Ovary (tissue), 3 donors: ENCODE results near the gene NGDN.

Source experiments
- EP300 ChIP-seq: sonication (generic); formaldehyde crosslinking; IDR thresholded peaks from one replicate; pipeline ENCODE4 v1.6.1; 2017; ENCODE audit warnings: antibody characterized with exemption
- POLR2A ChIP-seq: fragments of 450-650 bp; IDR thresholded peaks from one replicate; pipeline ENCODE4 v1.6.1; 2017; ENCODE audit warnings: antibody characterized with exemption, mild to moderate bottlenecking, moderate library complexity
- TF ChIP-seq, protein P1 (sequence below), 3 donors: fragments of 450-650 bp in 2 of 3; fragments of 200-600 bp in 1 of 3; IDR thresholded peaks; one replicate each; pipeline versions ENCODE4 v1.5.1 to v1.8.0; 2016 to 2022; ENCODE audit warnings: antibody characterized with exemption in 3 of 3, mild to moderate bottlenecking in 1 of 3
- donor health status: DM: no; HTN: no; CAD: no.

DNA sequence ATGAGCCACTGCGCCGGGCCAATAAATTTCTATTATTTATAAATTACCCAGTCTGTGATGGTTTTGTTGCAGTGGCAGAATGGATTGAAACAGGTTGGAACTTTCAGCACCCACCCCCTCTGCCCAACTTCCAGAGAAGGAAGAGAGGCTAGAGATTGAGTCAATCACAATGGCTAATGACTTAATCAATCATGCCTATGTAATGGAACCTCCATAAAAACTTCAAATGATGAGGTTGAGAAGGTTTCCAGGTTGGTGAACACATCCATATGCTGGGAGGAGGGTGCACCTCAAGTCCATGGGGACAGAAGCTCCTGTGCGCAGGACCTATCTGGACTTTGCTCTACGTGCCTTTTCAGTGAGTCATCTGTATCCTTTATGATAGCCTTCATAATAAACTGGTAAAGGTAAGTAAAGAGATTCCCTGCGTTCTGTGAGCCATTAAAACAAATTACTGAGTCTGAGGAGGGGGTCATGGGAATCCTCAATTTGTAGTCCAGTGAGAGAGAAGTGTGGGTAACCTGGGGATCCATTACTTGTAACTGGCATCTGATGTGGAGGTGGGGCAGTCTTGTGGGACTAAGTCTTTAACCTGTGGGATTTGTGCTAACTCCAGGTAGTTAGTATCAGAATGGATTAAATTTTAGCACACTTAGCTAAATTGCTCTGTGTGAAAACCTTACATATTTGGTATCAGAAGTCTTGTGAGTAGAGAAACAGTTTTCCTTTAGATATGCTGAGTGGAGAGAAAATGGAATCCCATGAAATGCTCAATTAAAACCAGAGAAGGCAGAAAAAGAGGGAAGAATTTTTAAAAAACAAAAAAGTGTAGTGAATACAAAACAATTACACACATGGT, 11.7 kb upstream of the NGDN start:
- TF ChIP-seq, protein P1, sequence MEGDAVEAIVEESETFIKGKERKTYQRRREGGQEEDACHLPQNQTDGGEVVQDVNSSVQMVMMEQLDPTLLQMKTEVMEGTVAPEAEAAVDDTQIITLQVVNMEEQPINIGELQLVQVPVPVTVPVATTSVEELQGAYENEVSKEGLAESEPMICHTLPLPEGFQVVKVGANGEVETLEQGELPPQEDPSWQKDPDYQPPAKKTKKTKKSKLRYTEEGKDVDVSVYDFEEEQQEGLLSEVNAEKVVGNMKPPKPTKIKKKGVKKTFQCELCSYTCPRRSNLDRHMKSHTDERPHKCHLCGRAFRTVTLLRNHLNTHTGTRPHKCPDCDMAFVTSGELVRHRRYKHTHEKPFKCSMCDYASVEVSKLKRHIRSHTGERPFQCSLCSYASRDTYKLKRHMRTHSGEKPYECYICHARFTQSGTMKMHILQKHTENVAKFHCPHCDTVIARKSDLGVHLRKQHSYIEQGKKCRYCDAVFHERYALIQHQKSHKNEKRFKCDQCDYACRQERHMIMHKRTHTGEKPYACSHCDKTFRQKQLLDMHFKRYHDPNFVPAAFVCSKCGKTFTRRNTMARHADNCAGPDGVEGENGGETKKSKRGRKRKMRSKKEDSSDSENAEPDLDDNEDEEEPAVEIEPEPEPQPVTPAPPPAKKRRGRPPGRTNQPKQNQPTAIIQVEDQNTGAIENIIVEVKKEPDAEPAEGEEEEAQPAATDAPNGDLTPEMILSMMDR (IDR thresholded peaks at IDR 0.05): no peak
- TF ChIP-seq POLR2A (no peak), EP300 (no peak)
